Hepatocyte (in vitro differentiated cells): ENCODE results near the gene DMRT1. TPM values are rescaled to one million over a fixed set of nuclear protein-coding genes. Genes with fewer than 3 reads are reported as not detected.

Experiments used
- DNase-seq: peaks from one replicate; pipeline ENCODE4 v3.0.0-alpha.2; 2016; ENCODE audit warnings: low spot score
- H2AFZ ChIP-seq: fragments of 200-600 bp; sonication (generic); 2 replicates; pipeline ENCODE4 v1.6.0; 2016; ENCODE audit warnings: antibody characterized with exemption, mild to moderate bottlenecking
- H3K27ac ChIP-seq: fragments of 200-600 bp; sonication (generic); 2 replicates; pipeline ENCODE4 v1.5.1; 2016; ENCODE audit warnings: mild to moderate bottlenecking
- H3K27me3 ChIP-seq: fragments of 200-600 bp; sonication (generic); 2 replicates; pipeline ENCODE4 v1.6.1; 2016
- H3K36me3 ChIP-seq: fragments of 200-600 bp; sonication (generic); replicated peaks from 2 replicates; pipeline ENCODE4 v1.5.1; 2016; ENCODE audit warnings: low read depth; ENCODE audit not compliant: insufficient read depth
- H3K4me1 ChIP-seq: fragments of 200-600 bp; sonication (generic); 2 replicates; pipeline ENCODE4 v1.5.1; 2016; ENCODE audit warnings: mild to moderate bottlenecking, moderate library complexity; ENCODE audit not compliant: insufficient read depth
- H3K4me2 ChIP-seq: fragments of 200-600 bp; sonication (generic); 2 replicates; pipeline ENCODE4 v1.6.0; 2016
- H3K4me3 ChIP-seq: fragments of 200-600 bp; sonication (generic); 2 replicates; pipeline ENCODE4 v1.5.1; 2016; ENCODE audit warnings: mild to moderate bottlenecking
- H3K79me2 ChIP-seq: fragments of 200-600 bp; sonication (generic); 2 replicates; pipeline ENCODE4 v1.6.0; 2017; ENCODE audit warnings: mild to moderate bottlenecking
- H3K9me2 ChIP-seq: fragments of 200-600 bp; sonication (generic); replicated peaks from 2 replicates; pipeline ENCODE4 v1.6.0; 2017; ENCODE audit warnings: mild to moderate bottlenecking; ENCODE audit not compliant: insufficient read depth
- H3K9me3 ChIP-seq: fragments of 200-600 bp; sonication (generic); 2 replicates; pipeline ENCODE4 v1.5.1; 2016; ENCODE audit warnings: low read depth, mild to moderate bottlenecking
- H4K20me1 ChIP-seq: fragments of 200-600 bp; sonication (generic); 2 replicates; pipeline ENCODE4 v1.6.0; 2016; ENCODE audit warnings: mild to moderate bottlenecking; ENCODE audit not compliant: insufficient read depth, poor library complexity, severe bottlenecking
- EZH2 ChIP-seq: fragments of 200-600 bp; sonication (generic); IDR thresholded peaks from 2 replicates; pipeline ENCODE4 v1.6.1; 2016; ENCODE audit warnings: antibody characterized with exemption, mild to moderate bottlenecking, borderline replicate concordance
- EZH2phosphoT487 ChIP-seq: fragments of 200-600 bp; sonication (generic); IDR thresholded peaks from one replicate; pipeline ENCODE4 v1.6.1; 2018; ENCODE audit warnings: antibody characterized with exemption, mild to moderate bottlenecking, low read depth, moderate library complexity; ENCODE audit not compliant: unreplicated experiment, severe bottlenecking
- WGBS: methylation state at CpG from one replicate; pipeline ENCODE4 v1.1.6; 2016; ENCODE audit warnings: low lambda C conversion rate; ENCODE audit errors: missing lambda C conversion rate; 5-methylcytosine and 5-hydroxymethylcytosine counted together
- polyA plus RNA-seq: library from polyadenylated mRNA; unstranded; fragments of >200 nt; fragmentation: Nextera tagmentation; extraction: Ambion mirVana; gene quantifications from 2 replicates; pipeline ENCODE4 v1.2.1, GENCODE V29; 2016
- total RNA-seq: library from RNA; depleted of rRNA; stranded (reverse); fragments of >200 nt; gene quantifications from 2 replicates; pipeline ENCODE4 v1.2.3, GENCODE V29; 2014
- TF ChIP-seq, protein P1 (sequence below): fragments of 200-600 bp; sonication (generic); IDR thresholded peaks from 2 replicates; pipeline ENCODE4 v1.5.1; 2016; ENCODE audit warnings: antibody characterized with exemption, mild to moderate bottlenecking; ENCODE audit not compliant: poor library complexity

DMRT1 gene
- total and polyA plus RNA-seq, 2 experiments from 2014 or later = not detected

DNA sequence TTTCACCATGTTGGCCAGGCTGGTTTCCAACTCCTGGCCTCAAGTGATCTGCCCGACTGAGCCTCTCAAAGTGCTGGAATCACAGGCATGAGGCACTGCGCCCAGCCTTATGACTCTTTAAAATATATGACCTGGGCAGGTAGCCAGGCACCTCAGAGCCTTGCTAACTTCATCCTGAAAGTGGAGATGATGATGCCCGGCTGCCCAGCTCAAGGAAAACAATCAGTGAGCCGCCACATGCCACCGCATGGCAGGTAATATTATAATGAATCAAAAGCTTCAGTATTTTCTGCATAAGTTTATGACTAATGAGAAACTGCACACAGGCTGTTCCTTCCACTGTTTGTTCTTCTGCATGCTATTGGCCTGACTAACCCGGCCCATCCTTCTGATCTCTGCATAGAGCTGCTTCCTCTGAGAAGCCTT lies 30.4 kb upstream of the DMRT1 start:
- no peaks in the 10 kb centered on the region for H4K20me1 ChIP-seq
- H3K4me2 ChIP-seq = no peak overlapping the region
- no peaks in the 10 kb centered on the region for H3K27me3 ChIP-seq
- no peaks in the 10 kb centered on the region for H3K9me3 ChIP-seq
- H3K4me3 ChIP-seq = no peak overlapping the region
- no peaks in the 10 kb centered on the region for H3K79me2 ChIP-seq
- no peak overlapping the region for H2AFZ ChIP-seq
- WGBS = 91% methylated on average over 6 of the region's 6 CpGs
- H3K27ac ChIP-seq = no peak overlapping the region
- no peaks in the 10 kb centered on the region for H3K4me1 ChIP-seq
- no peaks in the 10 kb centered on the region for H3K9me2 ChIP-seq
- TF ChIP-seq EZH2phosphoT487 (no peak), EZH2 (no peak)
- TF ChIP-seq, protein P1, sequence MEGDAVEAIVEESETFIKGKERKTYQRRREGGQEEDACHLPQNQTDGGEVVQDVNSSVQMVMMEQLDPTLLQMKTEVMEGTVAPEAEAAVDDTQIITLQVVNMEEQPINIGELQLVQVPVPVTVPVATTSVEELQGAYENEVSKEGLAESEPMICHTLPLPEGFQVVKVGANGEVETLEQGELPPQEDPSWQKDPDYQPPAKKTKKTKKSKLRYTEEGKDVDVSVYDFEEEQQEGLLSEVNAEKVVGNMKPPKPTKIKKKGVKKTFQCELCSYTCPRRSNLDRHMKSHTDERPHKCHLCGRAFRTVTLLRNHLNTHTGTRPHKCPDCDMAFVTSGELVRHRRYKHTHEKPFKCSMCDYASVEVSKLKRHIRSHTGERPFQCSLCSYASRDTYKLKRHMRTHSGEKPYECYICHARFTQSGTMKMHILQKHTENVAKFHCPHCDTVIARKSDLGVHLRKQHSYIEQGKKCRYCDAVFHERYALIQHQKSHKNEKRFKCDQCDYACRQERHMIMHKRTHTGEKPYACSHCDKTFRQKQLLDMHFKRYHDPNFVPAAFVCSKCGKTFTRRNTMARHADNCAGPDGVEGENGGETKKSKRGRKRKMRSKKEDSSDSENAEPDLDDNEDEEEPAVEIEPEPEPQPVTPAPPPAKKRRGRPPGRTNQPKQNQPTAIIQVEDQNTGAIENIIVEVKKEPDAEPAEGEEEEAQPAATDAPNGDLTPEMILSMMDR = no peak
- no peaks in the 10 kb centered on the region for H3K36me3 ChIP-seq
- no peak for DNase-seq

DNA sequence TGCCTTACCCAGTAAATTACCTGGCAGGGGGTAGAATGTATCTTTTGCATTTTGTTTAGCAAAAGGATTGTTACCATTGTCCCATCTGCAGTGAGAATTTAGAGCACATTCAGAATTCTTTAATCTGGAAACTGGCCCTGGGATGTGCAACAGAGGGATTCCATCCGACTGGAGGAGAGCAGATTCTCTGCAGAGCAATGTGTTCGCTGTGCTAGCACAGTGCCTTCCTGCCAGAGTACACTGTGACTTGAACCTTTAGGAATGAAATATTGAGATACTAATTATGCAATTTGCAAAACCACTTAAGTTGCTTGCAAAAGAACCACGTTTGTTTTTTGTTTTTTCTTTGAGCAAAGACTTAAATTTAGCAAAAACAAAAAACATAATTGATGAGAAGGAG lies 22.5 kb upstream of the DMRT1 start:
- no peak for TF ChIP-seq EZH2phosphoT487
- TF ChIP-seq EZH2 = no peak
- TF ChIP-seq, protein P1 = no peak
- no peaks in the 10 kb centered on the region for H3K9me3 ChIP-seq
- H3K4me3 ChIP-seq = no peak overlapping the region
- WGBS = 48% methylated on average over 3 of the region's 3 CpGs
- H3K4me1 ChIP-seq = no peaks in the 10 kb centered on the region
- no peaks in the 10 kb centered on the region for H4K20me1 ChIP-seq
- H3K27ac ChIP-seq = no peak overlapping the region
- H2AFZ ChIP-seq = no peak overlapping the region
- H3K27me3 ChIP-seq = no peaks in the 10 kb centered on the region
- no peaks in the 10 kb centered on the region for H3K9me2 ChIP-seq
- H3K4me2 ChIP-seq = no peak overlapping the region
- DNase-seq = no peak
- no peaks in the 10 kb centered on the region for H3K36me3 ChIP-seq
- no peaks in the 10 kb centered on the region for H3K79me2 ChIP-seq

DNA sequence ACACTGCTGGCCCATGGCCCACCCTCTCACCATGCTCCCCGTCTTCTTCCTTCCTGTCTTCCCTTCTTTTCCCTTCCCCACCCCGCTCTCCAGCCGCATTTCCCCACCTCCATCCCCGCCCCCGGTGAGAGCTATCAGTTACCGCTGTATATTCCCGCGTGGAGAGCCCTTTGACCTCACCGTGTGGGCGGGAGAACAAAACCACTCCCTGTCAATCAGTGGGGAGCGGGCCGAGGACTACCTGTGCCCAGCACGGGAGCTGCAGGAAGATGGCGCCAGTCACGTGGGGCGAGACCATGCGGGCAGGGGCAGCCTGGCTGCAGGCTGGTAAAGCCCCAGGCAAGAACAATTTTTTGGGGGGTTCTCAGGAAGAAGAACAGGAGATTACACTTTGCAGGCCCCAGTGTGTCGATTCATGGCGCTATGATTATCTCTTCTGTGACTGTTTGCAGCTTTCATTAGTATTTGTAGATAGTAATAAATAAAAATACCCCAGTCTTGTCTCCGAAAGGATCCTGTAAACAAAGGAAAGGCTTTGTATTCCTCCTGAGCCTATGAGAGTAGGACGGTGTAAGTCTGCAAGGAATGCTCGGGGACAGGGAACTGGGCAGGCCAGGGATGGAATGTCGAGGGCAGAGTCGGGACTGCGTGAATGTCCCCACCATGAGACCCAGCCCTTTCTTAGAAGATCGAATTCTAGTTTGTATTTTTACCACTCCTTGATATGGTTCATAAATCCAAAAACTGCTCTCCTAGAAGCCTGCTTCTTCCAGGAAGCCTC lies 14.8 kb upstream of the DMRT1 start:
- H2AFZ ChIP-seq = no peak overlapping the region
- DNase-seq = no peak
- 65% methylated on average over 21 of the region's 26 CpGs for WGBS

More for the DNA sequence above, 14.8 kb upstream of the DMRT1 start:
- no peak for TF ChIP-seq EZH2phosphoT487
- TF ChIP-seq, protein P1 = no peak
- no peak for TF ChIP-seq EZH2
- no peaks in the 10 kb centered on the region for H3K9me2 ChIP-seq
- no peaks in the 10 kb centered on the region for H3K9me3 ChIP-seq
- H3K4me2 ChIP-seq = no peak overlapping the region
- no peaks in the 10 kb centered on the region for H3K27me3 ChIP-seq
- no peak overlapping the region for H3K4me3 ChIP-seq
- no peaks in the 10 kb centered on the region for H3K4me1 ChIP-seq
- H4K20me1 ChIP-seq = no peaks in the 10 kb centered on the region
- no peak overlapping the region for H3K27ac ChIP-seq
- H3K79me2 ChIP-seq = no peaks in the 10 kb centered on the region
- no peaks in the 10 kb centered on the region for H3K36me3 ChIP-seq
